Left lobe of liver (tissue), 2 donors: ENCODE measurements around the gene FANK1. TPM values are rescaled to one million over a fixed set of nuclear protein-coding genes. Genes with fewer than 3 reads are reported as not detected.
"Not testable (repeated sequence)": the region's sequence is repeated elsewhere in the genome, so short reads cannot be mapped to it uniquely, and the experiment has no call there.

Experiments
- ATAC-seq: fragments of 200-7000 bp; cut with Tn5 transposase; one replicate; pipeline ENCODE4 v1.9.1; 2020; ENCODE audit warnings: mild to moderate bottlenecking, moderate library complexity
- DNase-seq: peaks from one replicate; pipeline ENCODE4 v3.0.0-alpha.2; 2020; ENCODE audit warnings: low spot score
- total RNA-seq: library from RNA; stranded (reverse); gene quantifications from one replicate; pipeline ENCODE4 v1.2.1, GENCODE V29; 2021
- donor health status: DM: no; HTN: no; CAD: no; lungs with moderate emphysema.
- donor health status: DM: no; HTN: yes; CAD: no.

FANK1 gene
- total RNA-seq, 1 donor from 2014 or later, result not detected

- ATAC-seq, result peak; percentile 20
- DNase-seq, result no peak
Observed at GRCh38 chr10:125926247-125926646, 29.9 kb downstream of the FANK1 start.

DNA sequence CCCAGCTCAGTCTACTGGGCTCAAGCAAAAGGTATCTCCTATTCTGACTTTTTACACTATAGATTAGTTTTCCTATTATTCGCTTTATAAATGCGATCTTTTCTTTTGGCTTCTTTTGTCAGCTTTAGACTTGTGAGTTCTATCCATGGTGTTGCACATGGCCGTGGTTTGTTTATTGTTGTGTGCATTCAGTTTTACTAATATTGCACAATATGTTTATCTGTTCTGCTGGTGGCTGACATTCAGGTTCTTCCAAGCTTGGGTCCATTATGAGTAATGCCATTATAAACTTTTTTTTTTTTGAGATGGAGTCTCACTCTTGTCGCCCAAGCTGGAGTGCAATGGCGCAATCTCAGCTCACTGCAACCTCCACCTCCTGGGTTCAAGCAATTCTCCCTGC, 30.9 kb downstream of the FANK1 start:
- not testable (repeated sequence) for DNase-seq, ATAC-seq

GRCh38 chr10:125928928-125929585, 32.7 kb downstream of the FANK1 start:
- DNase-seq (no peak), ATAC-seq (no peak)

GRCh38 chr10:125929618-125930017, 33.3 kb downstream of the FANK1 start:
- DNase-seq, result no peak
- no peak for ATAC-seq

GRCh38 chr10:125933693-125934092, 37.3 kb downstream of the FANK1 start:
- no peak for ATAC-seq
- no peak for DNase-seq

DNA sequence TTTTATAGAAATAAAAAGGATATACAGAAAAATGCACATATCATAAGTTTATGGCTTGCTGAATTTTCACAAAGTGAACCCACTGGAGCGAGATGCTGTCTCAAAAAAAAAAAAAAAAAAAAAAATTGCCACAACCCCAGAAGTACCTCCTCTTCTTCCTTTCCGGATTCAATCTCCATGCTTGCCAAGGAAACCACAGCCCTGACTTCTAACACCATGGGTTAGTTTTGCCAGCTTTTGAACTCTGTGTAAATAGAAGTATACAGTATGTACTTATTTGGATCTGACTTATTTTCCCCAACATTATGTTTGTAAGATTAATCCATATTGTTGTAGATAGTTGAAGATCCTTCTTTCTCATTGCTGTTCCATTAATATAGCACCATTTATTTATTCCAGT, 40.0 kb downstream of the FANK1 start:
- DNase-seq (no peak), ATAC-seq (no peak)

GRCh38 chr10:125940515-125940914, 44.2 kb downstream of the FANK1 start:
- no peak for ATAC-seq
- no peak for DNase-seq

DNA sequence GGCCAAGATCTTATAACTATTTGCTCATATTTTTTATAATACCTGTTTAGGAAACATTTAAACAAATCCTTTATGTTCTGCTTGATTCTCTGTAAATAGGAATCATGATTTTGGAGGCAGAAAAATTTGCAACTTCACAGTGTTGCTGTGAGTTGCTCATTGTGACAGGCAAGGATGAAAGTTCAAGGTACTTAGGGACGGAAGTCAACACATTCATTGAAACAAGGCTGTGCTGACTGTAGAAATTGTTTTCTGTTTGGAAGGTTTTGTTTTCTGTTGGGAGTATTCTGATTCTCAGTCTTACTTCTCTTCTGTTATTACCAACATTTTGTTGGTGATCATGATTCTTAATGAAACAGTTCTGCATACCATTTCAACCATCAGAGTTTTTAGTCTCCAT, 54.9 kb downstream of the FANK1 start:
- no peak for DNase-seq
- ATAC-seq, result no peak

DNA sequence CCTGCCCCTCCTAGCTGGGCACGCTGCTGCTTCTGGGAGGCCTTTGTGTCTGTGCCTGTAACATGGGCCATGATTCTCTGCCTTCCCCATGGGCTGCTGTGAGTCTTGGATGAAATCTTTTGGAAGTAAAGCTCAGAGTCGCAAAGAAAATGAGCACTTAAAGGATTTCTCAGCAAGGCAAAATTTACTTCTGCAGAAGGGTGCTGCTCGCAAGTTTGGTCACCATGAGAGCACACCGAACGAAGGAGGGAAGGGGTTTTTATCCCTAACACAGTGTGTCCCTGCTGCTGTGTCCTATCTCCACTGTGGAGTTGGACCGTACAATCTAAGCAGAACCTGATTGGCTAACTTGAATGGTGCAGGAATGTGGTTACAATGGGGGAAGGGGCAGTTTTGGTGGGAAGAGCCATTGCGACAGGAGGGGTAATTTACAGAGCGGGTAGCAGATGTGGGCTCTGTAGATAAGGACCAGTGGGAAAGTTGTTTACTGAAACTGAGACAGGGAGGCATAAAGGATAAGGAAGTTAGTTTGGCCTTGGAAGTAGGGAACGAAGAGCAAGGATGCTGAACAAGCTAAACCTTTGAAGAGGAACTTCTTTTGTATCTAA, 57.5 kb downstream of the FANK1 start:
- no peak for ATAC-seq
- DNase-seq, result no peak

- no peak for DNase-seq
- ATAC-seq, result no peak
Observed at GRCh38 chr10:125955766-125956165, 59.4 kb downstream of the FANK1 start.

GRCh38 chr10:125961743-125962142, 65.4 kb downstream of the FANK1 start:
- no peak for DNase-seq
- no peak for ATAC-seq

- ATAC-seq, result no peak
Observed at GRCh38 chr10:125962200-125962599, 65.8 kb downstream of the FANK1 start.

DNA sequence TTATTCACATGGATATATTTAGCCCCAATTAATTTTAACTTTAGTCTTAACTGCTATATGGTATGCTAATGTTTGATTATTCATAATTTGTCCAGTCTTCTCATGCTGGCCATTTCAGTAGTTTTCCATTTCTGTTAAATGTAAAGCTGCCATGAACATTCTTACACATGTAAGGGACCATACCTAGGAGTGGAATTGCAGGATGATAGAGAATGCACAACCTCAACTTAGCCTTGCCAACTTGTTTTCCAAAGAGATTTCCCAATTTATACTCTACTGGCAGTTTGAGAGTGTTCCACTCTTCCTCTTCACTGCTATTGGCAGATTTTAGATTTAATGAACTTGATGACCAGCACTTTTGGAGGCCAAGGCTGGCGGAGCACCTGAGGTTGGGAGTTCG, 68.2 kb downstream of the FANK1 start:
- ATAC-seq (no peak), DNase-seq (no peak)

More at GRCh38 chr10:125962200-125962599, 65.8 kb downstream of the FANK1 start:
- no peak for DNase-seq

GRCh38 chr10:125967533-125967932, 71.2 kb downstream of the FANK1 start:
- no peak for ATAC-seq
- DNase-seq, result no peak

GRCh38 chr10:125970077-125970630, 73.8 kb downstream of the FANK1 start:
- not testable (repeated sequence) for ATAC-seq, DNase-seq

- ATAC-seq, result no peak
Observed at GRCh38 chr10:125976960-125977605, 80.7 kb downstream of the FANK1 start.

GRCh38 chr10:125979976-125980375, 83.6 kb downstream of the FANK1 start:
- no peak for DNase-seq
- ATAC-seq, result no peak

More at GRCh38 chr10:125976960-125977605, 80.7 kb downstream of the FANK1 start:
- no peak for DNase-seq

DNA sequence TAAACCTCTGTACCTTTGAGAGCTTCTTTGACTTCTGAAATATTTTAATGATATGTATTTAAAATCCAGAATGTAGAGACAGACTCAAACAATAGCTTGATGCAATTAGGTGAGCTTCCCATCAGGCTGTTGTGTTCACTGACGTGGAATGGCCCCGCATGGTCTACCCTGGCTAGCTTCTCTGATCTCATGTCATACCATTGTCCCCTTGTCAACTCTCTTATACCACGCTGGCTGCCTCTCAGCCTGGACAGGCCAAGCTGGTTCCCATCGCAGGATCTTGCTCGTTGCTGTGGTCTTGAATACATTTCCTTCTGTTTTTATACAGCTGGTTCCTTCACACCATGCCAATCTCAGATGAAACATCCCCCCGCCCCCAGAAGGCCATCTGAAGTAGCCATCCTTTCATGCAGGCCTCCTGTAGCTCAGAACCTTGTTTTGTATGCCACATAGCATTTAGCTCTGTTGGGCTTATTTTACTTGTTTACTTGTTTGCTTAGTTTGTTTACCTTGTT, 84.2 kb downstream of the FANK1 start:
- DNase-seq, result no peak
- no peak for ATAC-seq

DNA sequence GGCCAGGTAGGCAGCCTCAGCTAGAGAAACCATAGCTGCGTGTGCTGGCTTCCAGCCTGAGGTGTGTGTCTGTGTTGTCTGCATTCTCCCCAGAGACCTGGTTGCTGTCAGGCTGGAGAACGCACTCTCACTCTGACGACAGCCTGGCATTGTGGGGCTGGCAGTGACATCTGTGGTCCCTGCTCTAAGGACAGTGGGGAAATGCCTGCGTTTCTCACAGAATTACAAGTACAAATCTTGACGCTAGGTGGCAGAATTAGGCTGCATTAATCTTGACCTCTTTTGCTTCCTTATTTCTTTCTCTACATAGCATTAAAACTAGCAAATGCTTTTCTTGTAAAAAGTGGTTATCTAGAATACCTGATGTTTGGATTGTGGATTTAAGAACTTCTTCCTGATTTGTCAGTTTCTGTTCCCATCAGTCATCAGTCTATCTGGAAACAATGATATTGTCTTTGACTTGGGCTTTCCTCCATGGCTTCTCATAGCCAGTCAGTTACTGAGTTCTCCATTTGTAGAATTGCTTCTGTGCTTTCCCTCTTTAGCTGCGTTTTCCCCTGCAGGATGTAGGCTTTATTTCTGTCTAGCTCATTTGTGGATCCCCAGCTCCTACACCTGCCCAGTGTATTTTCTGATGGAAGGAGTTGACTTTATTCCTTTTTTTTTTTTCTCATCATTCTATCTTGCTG, 86.0 kb downstream of the FANK1 start:
- peak; percentile 89 for ATAC-seq
- DNase-seq, result no peak

GRCh38 chr10:125983161-125983560, 86.8 kb downstream of the FANK1 start:
- ATAC-seq, result no peak

GRCh38 chr10:125983656-125984055, 87.3 kb downstream of the FANK1 start:
- no peak for ATAC-seq
- no peak for DNase-seq

More at GRCh38 chr10:125983161-125983560, 86.8 kb downstream of the FANK1 start:
- no peak for DNase-seq
